GM21447 (cell line): Measurements from ENCODE around the gene FGF22.
"Not testable (repeated sequence)": the region's sequence is repeated elsewhere in the genome, so short reads cannot be mapped to it uniquely, and the experiment has no call there.

Experiments used
- ATAC-seq: cut with Tn5 transposase; IDR thresholded peaks from one replicate; pipeline ENCODE4 v1.9.1; 2021; ENCODE audit not compliant: unreplicated experiment

FGF22 gene

GRCh38 chr19:639253-640160 is at the start of gene FGF22:
TSS of gene FGF22 (plus strand) at chr19:639879. CDS start at chr19:639926, 47 bp downstream.
- ATAC-seq: no peak

DNA sequence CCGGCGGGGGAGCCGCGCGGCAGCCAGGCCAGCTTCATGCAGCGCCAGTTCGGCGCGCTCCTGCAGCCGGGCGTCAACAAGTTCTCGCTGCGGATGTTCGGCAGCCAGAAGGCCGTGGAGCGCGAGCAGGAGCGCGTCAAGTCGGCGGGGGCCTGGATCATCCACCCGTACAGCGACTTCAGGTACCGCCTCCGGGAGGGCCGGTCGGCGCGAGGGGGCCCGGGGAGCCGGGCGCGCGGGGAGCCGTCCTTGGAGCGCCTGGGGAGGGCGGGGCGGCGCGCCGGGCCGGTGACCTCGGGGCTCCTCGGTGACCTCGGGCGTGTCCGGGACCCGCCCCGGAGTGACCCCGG is 49.3 kb upstream of the FGF22 start:
- ATAC-seq: no peak

DNA sequence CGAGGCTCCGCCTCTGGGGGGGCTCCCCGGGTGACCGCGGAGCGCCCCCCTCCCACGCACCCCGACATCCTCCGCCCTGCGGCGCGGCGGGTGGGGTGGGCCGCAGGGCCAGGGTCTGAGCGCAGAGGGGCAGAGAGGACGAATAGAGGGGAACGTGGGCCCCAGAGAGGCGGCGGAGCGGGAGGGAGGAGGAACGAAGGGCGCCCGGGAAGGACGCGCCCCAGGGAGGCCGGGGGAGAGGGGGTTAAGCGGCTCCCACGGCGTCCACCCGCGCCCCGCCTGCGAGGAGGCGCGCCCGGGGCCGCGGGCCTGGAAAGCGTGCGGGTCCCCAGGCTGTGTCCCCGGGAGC is 49.0 kb upstream of the FGF22 start:
- no peak for ATAC-seq

GRCh38 chr19:591099-591958 is 48.4 kb upstream of the FGF22 start:
- ATAC-seq: no peak

DNA sequence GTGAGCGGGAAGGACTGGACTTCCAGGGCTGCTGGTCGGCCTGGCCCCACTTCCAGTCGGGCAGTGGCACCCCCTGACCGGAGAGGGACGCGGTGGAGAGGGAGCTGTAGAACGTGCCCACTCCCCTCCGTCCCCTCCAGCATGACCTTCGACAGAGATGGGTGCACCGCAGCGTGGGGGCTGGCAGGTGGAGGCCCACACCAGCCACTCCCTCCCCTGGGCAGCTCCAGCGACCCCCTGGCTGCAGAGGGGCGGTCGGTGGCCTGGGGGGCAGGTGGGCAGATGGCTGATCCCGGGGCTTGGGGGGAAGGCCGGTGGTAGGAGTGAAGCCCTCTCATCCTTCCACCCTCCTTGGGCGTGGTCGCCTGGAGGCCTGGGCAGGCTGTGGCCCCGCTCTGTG is 47.6 kb upstream of the FGF22 start:
- no peak for ATAC-seq

DNA sequence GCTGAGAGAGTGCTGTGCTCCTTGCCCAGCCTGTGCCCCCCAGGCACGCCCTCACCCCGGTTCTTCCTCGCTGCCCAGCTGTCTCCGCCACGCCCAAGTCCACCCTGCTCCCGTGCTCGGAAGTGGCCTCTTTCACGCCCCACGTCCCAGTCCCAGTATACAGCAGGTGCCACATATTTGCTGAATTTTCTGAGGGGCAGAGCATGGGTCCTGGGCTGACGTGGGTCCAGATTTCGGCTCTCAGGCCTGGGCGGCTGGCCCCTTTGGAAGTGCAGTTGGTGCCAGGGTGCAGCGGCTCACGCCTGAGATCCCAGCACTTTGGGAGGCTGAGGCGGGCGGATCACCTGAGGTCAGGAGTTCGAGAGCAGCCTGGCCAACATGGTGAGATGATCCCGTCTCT is 46.6 kb upstream of the FGF22 start:
- no peak for ATAC-seq

DNA sequence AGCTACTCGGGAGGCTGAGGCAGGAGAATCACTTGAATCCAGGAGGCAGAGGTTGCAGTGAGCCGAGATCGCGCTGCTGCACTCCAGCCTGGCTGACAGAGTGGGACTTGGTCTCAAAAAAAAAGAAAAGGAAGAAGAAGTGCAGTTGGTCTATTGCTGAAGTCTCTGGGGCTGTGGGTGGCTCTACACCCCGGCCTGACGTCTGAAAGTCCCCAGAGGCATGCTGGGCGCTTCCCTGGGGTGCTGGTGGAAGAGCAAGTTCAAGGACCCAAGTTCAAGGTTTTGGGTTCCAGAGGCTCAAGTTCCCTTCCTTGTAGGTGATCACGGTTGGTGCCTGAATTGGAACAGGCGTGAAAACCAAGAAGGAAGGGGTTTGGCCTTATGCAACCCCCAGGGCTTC is 46.2 kb upstream of the FGF22 start:
- no peak for ATAC-seq

- no peak for ATAC-seq
These were observed 45.3 kb upstream of the FGF22 start for GRCh38 chr19:594265-594870.

DNA sequence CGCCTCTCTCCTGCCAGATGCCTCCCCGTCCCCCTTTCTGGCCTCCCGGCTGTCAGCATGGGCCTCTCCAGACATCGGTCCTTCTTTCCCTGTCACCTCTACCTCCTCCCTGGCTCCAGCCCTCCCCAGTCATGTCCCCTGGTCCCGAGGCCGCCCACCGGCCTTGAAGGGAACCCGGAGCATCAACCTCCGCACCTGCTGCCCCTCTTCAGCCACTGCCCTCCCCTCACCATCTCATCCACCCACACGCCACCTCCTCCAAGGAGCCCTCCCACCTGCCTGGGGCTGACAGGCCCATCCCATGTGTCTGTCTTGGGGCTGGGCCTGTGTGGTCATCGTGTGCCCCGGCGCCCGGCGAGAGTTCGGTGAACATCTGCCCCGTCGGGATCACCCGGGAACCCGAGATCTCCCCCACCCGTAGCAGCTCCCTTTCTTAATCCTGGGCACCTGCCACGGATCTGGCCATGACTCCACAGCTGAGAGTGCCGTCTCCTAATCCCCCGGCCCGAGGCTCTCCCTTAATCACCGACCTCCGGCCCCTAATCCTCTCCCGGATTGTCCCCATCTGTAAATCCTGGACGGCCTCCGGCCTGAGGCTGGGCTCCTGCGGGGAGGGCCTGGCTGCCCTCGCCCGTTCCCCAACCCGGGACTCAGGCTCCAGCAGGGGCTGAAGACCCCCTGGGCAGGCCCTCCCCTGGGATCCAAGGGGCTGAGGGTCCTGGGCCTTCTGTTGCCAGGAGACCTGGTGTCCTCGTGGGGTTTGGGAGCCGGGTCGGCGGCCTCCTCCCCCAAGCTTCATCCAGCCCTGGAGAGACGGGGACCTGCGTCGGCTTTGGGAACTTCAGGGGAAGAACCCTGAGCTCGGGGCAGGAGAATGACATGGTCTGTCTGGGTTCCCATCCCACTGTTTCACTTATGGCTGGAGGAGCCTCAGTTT is 44.1 kb upstream of the FGF22 start:
- no peak for ATAC-seq

DNA sequence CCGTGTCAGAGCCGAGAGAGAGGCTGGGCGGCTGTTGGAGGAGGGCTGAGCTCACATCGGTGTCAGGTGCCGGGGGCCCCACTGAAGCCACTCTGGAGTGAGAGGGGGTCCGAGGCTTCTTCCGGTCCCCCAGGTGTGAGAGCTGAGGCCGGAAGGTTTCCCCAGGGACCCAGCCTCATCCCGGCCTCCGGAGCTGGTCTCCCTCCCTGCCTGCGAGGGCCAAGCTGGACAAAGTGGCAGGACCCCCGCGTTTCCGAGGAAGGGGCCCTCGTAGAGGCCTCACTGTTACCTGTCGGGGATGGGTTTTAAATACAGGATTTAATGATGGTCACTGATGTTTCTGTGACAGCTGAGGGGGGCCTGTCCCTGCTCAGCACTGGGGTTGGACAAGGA is 43.4 kb upstream of the FGF22 start:
- no peak for ATAC-seq

GRCh38 chr19:597406-598315 is 42.0 kb upstream of the FGF22 start:
- no peak for ATAC-seq

- no peak for ATAC-seq
These were observed 38.4 kb upstream of the FGF22 start for GRCh38 chr19:601310-601709.

- no peak for ATAC-seq
These were observed 37.9 kb upstream of the FGF22 start for GRCh38 chr19:601790-602189.

DNA sequence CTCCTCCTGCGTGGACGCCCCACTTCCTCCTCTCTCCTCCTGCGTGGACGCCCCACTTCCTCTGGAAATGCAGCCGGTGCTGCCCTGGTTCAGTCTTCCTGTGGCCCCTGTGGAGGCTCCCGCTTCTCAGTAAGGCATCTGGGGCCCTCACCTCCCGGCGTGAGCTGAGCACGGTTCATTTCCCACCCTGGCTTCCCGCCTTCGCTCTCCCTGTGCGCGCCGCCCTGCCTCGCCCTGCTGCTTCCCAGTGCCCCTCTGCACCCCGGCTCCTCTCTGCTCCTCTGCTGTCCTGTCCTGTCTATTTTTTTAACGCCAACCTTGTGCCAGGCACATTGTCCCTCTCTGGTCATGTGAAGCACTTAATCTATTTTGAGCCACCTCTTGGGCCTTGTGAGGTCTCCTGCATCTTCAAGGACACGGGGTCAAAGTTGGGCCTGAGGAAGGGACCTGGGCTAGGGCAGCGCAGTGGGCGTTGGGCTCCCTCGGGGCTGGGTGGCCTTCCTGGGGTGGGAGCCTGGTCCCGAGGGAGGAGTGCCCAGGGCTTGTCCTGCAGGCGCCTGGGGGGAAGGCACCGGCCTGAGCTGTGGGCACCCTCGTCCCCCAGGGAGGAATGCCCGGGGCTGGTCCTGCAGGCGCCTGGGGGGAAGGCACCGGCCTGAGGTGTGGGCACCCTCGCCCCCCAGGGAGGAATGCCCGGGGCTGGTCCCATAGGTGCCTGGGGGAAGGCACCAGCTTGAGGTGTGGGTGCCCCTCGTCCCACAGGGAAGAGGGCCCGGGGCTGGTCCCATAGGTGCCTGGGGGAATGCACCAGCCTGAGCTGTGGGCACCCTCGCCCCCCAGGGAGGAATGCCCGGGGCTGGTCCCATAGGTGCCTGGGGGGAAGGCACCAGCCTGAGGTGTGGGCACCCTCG is 37.0 kb upstream of the FGF22 start:
- no peak for ATAC-seq

DNA sequence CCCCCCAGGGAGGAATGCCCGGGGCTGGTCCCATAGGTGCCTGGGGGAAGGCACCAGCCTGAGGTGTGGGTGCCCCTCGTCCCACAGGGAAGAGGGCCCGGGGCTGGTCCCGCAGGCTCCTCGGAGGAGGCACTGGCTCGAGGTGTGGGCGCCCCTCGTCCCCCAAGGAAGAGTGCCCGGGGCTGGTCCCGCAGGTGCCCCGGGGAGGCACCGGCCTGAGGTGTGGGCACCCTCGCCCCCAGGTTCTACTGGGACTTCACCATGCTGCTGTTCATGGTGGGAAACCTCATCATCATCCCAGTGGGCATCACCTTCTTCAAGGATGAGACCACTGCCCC is 36.4 kb upstream of the FGF22 start:
- ATAC-seq: not testable (repeated sequence)

DNA sequence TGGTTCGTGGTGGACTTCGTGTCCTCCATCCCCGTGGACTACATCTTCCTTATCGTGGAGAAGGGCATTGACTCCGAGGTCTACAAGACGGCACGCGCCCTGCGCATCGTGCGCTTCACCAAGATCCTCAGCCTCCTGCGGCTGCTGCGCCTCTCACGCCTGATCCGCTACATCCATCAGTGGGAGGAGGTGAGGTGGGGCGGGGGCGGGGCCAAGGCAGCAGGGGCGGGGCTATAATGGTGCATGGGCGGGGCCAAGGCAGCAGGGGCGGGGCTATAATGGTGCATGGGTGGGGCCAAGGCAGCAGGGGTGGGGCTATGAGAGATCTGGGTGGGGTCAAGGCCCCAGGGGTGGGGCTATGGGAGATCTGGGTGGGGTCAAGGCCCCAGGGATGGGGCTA is 35.9 kb upstream of the FGF22 start:
- ATAC-seq: not testable (repeated sequence)

DNA sequence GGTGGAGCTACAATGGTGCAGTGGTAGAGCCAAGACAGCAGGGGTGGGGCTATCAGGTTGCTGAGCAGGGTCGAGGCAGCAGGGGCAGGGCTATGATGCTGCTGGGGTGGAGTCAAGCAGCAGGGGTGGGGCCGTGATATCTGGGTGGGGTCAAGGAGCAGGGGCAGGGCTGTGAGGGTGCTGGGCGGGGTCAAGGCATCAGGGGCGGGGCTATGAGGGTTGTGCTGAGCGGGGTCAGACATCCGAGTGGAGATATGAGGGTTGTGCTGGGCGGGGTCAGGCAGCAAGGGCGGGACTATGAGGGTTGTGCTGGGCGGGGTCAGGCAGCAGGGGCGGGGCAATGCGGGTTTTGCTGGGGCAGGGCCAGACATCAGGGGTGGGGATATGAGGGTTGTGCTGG is 35.3 kb upstream of the FGF22 start:
- no peak for ATAC-seq

DNA sequence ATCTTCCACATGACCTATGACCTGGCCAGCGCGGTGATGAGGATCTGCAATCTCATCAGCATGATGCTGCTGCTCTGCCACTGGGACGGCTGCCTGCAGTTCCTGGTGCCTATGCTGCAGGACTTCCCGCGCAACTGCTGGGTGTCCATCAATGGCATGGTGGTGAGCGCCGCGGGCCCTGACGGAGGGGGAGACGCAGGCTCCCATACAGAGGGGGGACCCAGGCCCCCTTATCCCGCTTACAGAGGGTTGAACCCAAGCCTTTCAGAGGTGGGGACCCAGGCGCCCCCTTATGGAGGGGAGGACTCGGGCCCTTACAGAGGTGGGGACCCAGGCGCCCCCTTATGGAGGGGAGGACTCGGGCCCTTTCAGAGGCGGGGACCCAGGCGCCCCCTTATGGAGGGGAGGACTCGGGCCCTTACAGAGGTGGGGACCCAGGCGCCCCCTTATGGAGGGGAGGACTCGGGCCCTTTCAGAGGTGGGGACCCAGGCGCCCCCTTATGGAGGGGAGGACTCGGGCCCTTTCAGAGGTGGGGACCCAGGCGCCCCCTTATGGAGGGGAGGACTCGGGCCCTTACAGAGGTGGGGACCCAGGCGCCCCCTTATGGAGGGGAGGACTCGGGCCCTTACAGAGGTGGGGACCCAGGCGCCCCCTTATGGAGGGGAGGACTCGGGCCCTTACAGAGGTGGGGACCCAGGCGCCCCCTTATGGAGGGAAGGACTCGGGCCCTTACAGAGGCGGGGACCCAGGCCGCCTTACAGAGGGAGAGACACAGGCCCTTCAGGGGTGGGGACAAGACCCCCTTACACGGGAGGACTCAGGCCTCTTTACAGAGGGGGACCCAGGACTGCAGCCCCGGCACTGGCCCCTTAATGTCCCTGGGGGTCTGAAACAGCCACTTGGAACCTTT is 34.4 kb upstream of the FGF22 start:
- ATAC-seq: not testable (repeated sequence)
